Endodermal cell (in vitro differentiated cells): ENCODE data around the gene GPR37L1. TPM values are rescaled to one million over a fixed set of nuclear protein-coding genes. Genes with fewer than 3 reads are reported as not detected.

Experiments
- DNase-seq: peaks from one replicate; pipeline ENCODE4 v3.0.0-alpha.2; 2017
- H3K27ac ChIP-seq: 2 replicates; pipeline ENCODE4 v1.5.1; 2013; ENCODE audit warnings: mild to moderate bottlenecking, low read depth, low read length, moderate library complexity
- H3K27me3 ChIP-seq: 2 replicates; pipeline ENCODE4 v1.6.1; 2013; ENCODE audit warnings: mild to moderate bottlenecking, low read length, moderate library complexity; ENCODE audit not compliant: insufficient read depth, control insufficient read depth, poor library complexity, severe bottlenecking
- H3K36me3 ChIP-seq: 2 replicates; pipeline ENCODE4 v1.7.0; 2013; ENCODE audit warnings: mild to moderate bottlenecking, low read length, moderate library complexity; ENCODE audit not compliant: control insufficient read depth, insufficient read depth
- H3K4me1 ChIP-seq: one replicate; pipeline ENCODE4 v1.7.0; 2013; ENCODE audit warnings: low read length; ENCODE audit not compliant: control insufficient read depth, insufficient read depth
- H3K4me3 ChIP-seq: 2 replicates; pipeline ENCODE4 v1.5.1; 2013; ENCODE audit warnings: mild to moderate bottlenecking, low read length, moderate library complexity
- H3K9ac ChIP-seq: 2 replicates; pipeline ENCODE4 v1.6.1; 2013; ENCODE audit warnings: mild to moderate bottlenecking, low read length, moderate library complexity; ENCODE audit not compliant: poor library complexity, severe bottlenecking; ENCODE audit errors: extremely low read depth
- H3K9me3 ChIP-seq: 2 replicates; pipeline ENCODE4 v1.6.1; 2013; ENCODE audit warnings: mild to moderate bottlenecking, low read length, moderate library complexity; ENCODE audit not compliant: control insufficient read depth
- H3K27ac Mint-ChIP-seq: 2 replicates; pipeline ENCODE4 v1.8.0; 2020; ENCODE audit warnings: mixed read lengths
- H3K27me3 Mint-ChIP-seq: 2 replicates; pipeline ENCODE4 v1.8.0; 2021; ENCODE audit warnings: mild to moderate bottlenecking, mixed read lengths; ENCODE audit not compliant: insufficient read depth
- H3K36me3 Mint-ChIP-seq: 2 replicates; pipeline ENCODE4 v1.8.0; 2020; ENCODE audit warnings: low read depth, mixed read lengths
- H3K4me1 Mint-ChIP-seq: 2 replicates; pipeline ENCODE4 v1.8.0; 2020; ENCODE audit warnings: mixed read lengths
- H3K4me3 Mint-ChIP-seq: 2 replicates; pipeline ENCODE4 v1.8.0; 2020; ENCODE audit warnings: mild to moderate bottlenecking, moderate library complexity, mixed read lengths
- H3K9me3 Mint-ChIP-seq: 2 replicates; pipeline ENCODE4 v1.8.0; 2020; ENCODE audit warnings: mild to moderate bottlenecking, mixed read lengths
- WGBS, 2 experiments: methylation state at CpG; one replicate each; pipeline versions ENCODE4 v1.1.5 to v1.1.7; 2013; ENCODE audit warnings: missing lambda C conversion rate in 2 of 2, mixed read lengths in 1 of 2; ENCODE audit not compliant: insufficient coverage in 1 of 2, insufficient read length in 1 of 2; 5-methylcytosine and 5-hydroxymethylcytosine counted together
- total RNA-seq, 2 donors: library from RNA; stranded (reverse); fragmentation: NEBNext Ultra II Directional in 1 of 2; extraction: Animal tissue kit (Norgen Biotek cat#: 25700) in 1 of 2; gene quantifications; 2 replicates in 1 of 2; 3 replicates in 1 of 2; pipeline ENCODE4 v1.2.1, GENCODE V29; 2021
- TF ChIP-seq, protein P1 (sequence below): fragments of 200-600 bp; sonication (generic); conservative IDR thresholded peaks from 2 replicates; pipeline ENCODE4 v1.5.0; 2021; ENCODE audit warnings: antibody characterized with exemption, mild to moderate bottlenecking

GPR37L1 gene
- total RNA-seq, 2 donors from 2014 or later: 0.04 TPM; not detected in 1

DNA sequence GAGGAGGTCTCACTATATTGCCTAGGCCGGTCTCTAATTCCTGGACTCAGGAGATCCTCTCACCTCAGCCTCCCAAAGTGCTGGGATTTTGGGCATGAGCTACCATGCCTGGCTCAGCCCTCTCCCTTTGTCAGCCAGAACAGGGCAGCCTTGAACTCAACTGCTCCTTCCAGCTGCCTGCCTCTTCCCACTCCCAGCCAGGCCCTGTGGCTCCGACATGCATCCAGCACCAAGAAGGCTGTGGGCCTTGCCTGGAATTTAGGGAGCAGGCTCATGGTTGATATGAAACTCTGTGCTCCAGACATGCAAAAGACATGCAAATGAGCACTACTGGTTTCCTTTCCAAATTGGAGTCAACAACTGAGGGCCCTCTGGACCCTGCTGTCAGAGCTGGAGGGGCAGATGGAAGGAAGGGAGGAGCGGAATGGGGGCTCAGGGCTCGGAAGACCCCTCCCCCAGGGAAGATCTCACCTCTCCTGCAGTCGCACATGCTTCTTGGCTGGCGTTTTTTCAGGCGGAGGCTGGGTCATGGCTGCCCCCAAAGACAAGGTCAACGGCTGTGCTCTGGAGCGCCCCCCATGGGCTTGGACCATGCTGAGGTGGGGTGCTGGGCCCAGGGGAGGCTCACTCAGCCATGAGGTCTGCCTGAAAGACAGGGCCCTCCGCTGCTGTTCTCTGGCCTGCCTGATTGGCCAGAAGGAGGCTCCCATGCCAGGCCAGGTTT lies 36.3 kb downstream of the GPR37L1 start:
- H3K4me1 Mint-ChIP-seq: peaks cover 29% of the 10 kb centered on the region
- DNase-seq: no peak
- WGBS, 2 experiments: 95 to 96% methylated on average over 4 to 10 of the region's 10 CpGs
- no peaks in the 10 kb centered on the region for H3K36me3 Mint-ChIP-seq
- H3K4me3 Mint-ChIP-seq: no peak overlapping the region
- TF ChIP-seq, protein P1, sequence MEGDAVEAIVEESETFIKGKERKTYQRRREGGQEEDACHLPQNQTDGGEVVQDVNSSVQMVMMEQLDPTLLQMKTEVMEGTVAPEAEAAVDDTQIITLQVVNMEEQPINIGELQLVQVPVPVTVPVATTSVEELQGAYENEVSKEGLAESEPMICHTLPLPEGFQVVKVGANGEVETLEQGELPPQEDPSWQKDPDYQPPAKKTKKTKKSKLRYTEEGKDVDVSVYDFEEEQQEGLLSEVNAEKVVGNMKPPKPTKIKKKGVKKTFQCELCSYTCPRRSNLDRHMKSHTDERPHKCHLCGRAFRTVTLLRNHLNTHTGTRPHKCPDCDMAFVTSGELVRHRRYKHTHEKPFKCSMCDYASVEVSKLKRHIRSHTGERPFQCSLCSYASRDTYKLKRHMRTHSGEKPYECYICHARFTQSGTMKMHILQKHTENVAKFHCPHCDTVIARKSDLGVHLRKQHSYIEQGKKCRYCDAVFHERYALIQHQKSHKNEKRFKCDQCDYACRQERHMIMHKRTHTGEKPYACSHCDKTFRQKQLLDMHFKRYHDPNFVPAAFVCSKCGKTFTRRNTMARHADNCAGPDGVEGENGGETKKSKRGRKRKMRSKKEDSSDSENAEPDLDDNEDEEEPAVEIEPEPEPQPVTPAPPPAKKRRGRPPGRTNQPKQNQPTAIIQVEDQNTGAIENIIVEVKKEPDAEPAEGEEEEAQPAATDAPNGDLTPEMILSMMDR: peak; percentile 30
- H3K9ac ChIP-seq: no peak overlapping the region
- H3K27ac Mint-ChIP-seq: no peak overlapping the region
- H3K9me3 Mint-ChIP-seq: no peaks in the 10 kb centered on the region
- H3K9me3 ChIP-seq: no peaks in the 10 kb centered on the region
- H3K27me3 Mint-ChIP-seq: no peaks in the 10 kb centered on the region
- H3K27ac ChIP-seq: no peak overlapping the region
- H3K36me3 ChIP-seq: no peaks in the 10 kb centered on the region
- no peaks in the 10 kb centered on the region for H3K27me3 ChIP-seq
- no peak overlapping the region for H3K4me3 ChIP-seq
- H3K4me1 ChIP-seq: no peaks in the 10 kb centered on the region

DNA sequence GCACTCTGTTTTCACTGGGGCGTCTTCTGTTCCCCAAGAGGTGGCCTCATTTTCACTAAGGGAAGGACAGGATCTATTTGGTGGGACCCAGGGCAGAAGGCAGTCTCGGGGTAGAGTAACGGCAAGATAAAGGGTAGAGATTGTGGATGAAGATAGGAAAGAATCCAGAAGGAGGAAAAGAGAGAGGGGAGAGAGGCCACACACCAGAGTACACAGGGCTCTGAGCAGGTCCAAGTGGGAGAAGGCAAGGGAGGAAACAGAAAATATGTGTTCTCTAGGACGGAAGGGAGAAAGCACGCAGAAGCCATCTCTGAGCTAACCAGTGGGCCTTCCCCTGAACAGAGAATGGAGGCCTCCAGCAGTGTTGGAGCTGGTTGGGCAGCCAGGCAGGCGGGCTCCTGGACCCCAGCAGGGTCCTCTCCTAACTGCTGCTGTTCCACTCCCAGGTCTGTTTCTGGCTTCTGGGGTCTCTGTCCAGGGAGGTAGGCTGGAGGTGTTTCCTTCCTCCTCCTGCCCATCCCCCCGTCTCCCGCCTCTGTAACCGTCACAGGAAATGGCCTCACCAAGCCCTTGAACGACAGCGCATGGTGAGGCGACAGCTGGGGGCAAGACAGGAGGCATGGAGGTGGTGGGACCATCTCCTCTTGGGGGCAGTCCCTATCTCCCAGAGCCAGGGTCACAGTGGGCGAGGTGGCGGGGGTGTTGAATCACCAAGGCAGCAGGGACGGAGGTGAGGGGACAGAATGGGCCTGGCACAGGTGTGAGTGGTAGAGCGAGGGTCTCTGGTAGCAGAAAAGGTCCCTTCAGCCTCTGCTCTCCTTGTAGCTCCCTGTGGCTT lies 37.0 kb downstream of the GPR37L1 start:
- no peak overlapping the region for H3K27ac Mint-ChIP-seq

GRCh38 chr1:202160377-202160940 lies 37.7 kb downstream of the GPR37L1 start, which contains the start of gene PTPN7:
Gene PTPN7, minus strand, starts transcription at chr1:202160602. Its CDS starts 1,200 bp downstream, at chr1:202159402.
- DNase-seq: no peak
- Histone ChIP-seq H3K9me3 (no peaks in the 10 kb centered on the region), H3K4me1 (no peaks in the 10 kb centered on the region), H3K27me3 (no peaks in the 10 kb centered on the region), H3K27ac (no peak within 1 kb of the TSS), H3K4me3 (no peak within 1 kb of the TSS), H3K9ac (no peak within 1 kb of the TSS), H3K36me3 (no peaks in the 10 kb centered on the region)
- Mint-ChIP-seq H3K4me3 (no peak within 1 kb of the TSS), H3K4me1 (peaks cover 25% of the 10 kb centered on the region), H3K27ac (no peak within 1 kb of the TSS), H3K27me3 (no peaks in the 10 kb centered on the region), H3K9me3 (no peaks in the 10 kb centered on the region), H3K36me3 (no peaks in the 10 kb centered on the region)
- TF ChIP-seq, protein P1: no peak
- 88% methylated on average over 6 to 17 of the region's 17 CpGs for WGBS, 2 experiments

More for the DNA sequence above, 37.0 kb downstream of the GPR37L1 start:
- Histone ChIP-seq H3K27ac (no peak overlapping the region), H3K36me3 (no peaks in the 10 kb centered on the region), H3K9ac (no peak overlapping the region), H3K4me1 (no peaks in the 10 kb centered on the region), H3K4me3 (no peak overlapping the region), H3K27me3 (no peaks in the 10 kb centered on the region), H3K9me3 (no peaks in the 10 kb centered on the region)
- Mint-ChIP-seq H3K9me3 (no peaks in the 10 kb centered on the region), H3K27me3 (no peaks in the 10 kb centered on the region), H3K4me1 (peaks cover 27% of the 10 kb centered on the region), H3K36me3 (no peaks in the 10 kb centered on the region), H3K4me3 (no peak overlapping the region)
- WGBS, 2 experiments: 90 to 93% methylated on average over 6 to 16 of the region's 16 CpGs
- TF ChIP-seq, protein P1: no peak
- DNase-seq: no peak
